ENCODE results near the gene NXN.
"Not testable (repeated sequence)": the region's sequence is repeated elsewhere in the genome, so short reads cannot be mapped to it uniquely, and the experiment has no call there.

The NXN gene

GRCh38 chr17:885971-886571 lies 93.5 kb downstream of the NXN start:
- no peak for DNase-seq (ENCODE audit: low spot score)

DNA sequence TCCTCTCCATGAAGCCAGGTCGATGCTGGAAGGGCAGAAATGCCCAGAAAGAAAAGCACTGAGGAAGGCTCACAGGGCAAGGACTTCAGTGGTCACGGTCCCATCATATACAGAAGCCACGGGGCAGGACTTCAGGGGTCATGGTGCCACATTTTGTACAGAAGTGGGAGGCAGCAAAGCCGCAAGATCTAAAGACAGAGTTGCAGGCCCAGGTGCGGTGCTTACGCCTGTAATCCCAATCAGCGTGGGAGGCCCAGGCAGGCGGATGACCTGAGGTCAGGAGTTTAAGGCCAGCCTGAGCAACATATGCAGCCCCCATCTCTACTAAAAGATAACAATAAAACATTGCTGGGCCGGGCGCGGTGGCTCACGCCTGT lies 96.0 kb downstream of the NXN start:
- DNase-seq (ENCODE audit: low spot score) = no peak

GRCh38 chr17:882827-883585 lies 96.6 kb downstream of the NXN start:
- DNase-seq (ENCODE audit: low spot score) = no peak

DNA sequence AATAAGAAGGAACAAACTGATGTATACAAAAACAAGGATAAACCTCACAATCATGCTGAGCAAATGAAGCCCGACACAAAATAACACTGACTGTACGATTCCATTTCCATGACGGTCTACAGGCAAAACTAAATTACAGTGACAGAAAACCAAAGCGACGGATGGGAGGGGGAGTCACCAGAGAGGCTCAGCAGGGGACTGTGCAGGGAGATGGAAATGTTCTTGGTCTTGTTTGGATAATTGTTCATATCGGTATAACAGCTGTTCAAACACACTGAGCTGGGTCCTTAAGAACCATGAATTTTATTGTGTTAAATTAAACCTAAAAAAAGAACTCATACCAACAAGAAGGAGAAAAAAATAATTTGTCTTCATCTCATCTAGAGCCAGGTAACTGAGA lies 97.8 kb downstream of the NXN start:
- no peak for DNase-seq (ENCODE audit: low spot score)

- no peak for DNase-seq (ENCODE audit: low spot score)
Observed at GRCh38 chr17:880443-881269, 98.9 kb downstream of the NXN start.

GRCh38 chr17:879546-880442 lies 99.8 kb downstream of the NXN start:
- DNase-seq (ENCODE audit: low spot score) = peak; percentile 65

DNA sequence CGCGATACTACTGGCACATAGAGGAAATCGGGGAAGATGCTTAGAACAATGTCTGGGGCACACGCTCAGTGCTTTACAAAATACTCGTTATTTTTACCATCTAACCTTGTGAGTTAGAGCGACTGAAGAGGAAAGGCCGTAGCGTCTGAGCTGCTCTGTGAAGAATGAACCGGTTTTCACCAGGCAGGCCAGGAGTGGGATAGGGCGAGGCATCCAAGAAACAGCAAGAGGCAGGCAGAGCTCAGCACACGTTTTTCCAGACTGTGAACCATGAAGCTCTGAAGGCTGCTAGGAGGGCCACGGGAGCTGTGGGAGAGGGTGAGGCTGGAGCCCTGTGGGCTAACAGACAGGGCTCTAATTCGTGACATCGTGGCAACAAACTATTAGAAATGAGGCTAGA lies 101.9 kb downstream of the NXN start:
- DNase-seq (ENCODE audit: low spot score) = no peak

DNA sequence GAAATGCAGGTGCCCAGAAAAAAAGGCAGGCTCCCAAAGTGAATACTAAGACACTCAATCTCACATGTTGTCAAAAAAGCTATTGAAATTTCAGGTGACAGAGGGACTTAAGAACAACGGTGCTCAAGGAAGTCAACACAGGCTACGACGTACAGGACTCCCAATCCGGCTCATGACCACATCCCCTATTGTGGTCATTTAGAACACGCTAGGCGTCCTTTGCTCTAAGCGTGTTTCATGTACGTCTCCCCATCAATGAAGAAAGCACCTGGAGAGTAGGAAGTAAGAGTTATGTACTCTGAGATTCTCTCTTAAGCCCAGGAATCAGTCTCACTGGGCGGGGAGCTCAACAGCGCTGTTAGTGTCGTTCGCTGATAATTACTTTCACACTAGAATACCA lies 103.3 kb downstream of the NXN start:
- DNase-seq (ENCODE audit: low spot score) = no peak

DNA sequence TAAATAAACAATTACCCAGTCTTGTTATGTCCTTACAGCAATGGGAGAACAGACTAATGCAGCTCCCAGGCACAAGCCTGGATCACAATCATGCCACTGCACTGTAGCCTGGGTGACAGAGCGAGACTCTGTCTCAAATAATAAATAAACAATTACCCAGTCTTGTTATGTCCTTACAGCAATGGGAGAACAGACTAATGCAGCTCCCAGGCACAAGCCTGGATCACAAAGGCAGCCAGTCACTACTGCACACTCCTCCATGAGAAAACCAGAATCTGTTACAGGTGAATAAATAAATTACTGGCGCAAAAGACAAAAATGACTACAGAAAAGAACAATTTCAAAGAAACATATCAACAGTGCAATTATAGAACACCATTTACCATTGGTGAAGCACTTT lies 105.0 kb downstream of the NXN start:
- not testable (repeated sequence) for DNase-seq (ENCODE audit: low spot score)

DNA sequence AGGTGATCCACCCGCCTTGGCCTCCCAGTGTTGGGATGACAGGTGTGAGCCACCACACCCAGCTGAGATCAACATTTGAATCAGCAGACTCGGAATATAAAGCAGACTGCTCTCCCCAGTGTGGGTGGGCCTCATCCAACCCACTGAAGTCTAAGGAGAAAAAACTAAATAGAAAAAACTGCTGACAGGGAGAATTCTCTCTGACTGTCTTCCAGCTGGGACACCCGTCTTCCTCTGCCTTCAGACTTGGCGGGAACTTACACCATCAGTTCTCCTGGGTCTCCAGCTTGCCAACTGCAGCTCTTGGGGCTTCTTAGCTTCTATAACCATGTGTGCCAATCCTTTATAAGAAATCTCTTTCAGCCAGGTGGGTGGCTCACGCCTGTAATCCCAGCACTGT lies 106.7 kb downstream of the NXN start:
- no peak for DNase-seq (ENCODE audit: low spot score)

DNA sequence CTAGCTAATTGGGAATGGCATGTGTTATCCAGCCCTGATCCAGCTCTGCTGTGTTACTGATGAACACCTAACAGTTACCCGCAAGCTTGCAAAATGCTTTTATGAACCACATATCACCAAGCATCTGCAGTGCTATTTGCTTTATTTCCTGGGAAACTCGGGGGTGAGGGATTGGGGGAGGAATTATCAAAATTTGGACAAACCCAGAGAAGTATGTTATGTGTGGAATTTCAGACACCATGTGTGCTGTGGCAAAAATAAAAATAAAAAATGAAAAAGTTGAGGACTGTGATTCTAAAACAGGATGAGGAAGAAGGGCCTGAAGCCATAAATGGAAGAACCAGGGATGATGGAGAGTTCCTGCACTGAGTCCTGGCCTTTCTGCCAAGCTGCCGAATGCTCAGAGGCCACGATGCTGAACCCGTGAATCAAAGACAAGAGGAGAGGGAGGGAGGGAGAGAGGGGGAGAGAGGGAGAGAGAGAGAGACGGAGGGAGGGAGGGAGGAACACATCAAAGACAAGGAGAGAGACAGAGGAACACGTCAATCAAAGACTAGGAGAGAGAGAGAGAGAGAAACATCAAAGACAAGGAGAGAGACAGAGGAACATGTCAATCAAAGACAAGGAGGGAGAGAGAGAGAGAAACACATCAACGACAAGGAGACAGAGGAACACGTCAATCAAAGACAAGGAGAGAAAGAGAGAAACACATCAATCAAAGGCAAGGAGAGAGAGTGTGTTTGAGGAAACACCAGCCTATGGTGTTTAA lies 107.6 kb downstream of the NXN start:
- no peak for DNase-seq (ENCODE audit: low spot score)

- no peak for DNase-seq (ENCODE audit: low spot score)
Observed at GRCh38 chr17:869567-870525, 109.7 kb downstream of the NXN start.

GRCh38 chr17:869086-869485 lies 110.5 kb downstream of the NXN start:
- DNase-seq (ENCODE audit: low spot score) = no peak

DNA sequence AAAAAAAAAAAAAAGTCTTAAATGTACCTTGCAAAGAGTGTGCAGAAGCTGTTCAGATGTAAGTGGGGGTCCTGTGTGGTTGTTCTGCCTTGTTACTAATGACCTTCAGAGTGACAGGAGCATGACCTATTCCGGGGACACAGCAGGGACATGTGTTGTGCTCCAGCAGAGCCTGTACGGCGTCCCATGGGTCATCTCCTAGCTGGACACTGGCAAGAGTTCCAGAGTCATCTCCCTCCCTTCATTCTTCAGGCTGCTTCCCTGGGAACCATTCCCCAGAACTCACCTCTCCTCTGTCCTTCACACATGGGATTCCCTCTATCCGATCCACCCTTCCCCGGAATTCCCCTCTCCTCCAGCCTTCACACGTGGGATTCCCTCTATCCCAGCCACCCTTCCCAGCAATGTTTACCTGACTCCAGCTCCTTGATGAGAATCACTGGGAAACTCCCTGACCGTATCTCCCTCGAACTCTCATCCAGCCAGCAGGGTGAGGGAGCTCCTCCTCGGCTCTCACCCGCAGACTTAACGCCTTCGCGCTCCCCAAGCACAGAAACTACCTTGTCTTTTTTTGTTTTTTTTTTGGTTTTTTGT lies 111.6 kb downstream of the NXN start:
- DNase-seq (ENCODE audit: low spot score) = no peak

DNA sequence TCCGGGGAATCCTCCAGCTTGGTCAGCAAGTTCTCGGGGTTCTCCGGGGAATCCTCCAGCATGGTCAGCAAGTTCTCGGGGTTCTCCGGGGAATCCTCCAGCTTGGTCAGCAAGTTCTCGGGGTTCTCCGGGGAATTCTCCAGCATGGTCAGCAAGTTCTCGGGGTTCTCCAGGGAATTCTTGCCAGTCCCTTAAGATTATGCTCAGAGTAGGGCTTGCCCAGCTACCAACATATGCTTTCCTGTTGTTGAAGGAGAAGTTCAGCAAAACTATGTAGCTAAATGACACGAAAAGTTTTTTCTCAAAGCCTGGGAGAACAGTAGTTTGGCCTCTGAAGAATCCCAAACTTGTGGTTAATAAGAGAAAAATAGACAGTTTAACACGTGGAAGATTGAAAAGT lies 112.3 kb downstream of the NXN start:
- not testable (repeated sequence) for DNase-seq (ENCODE audit: low spot score)

DNA sequence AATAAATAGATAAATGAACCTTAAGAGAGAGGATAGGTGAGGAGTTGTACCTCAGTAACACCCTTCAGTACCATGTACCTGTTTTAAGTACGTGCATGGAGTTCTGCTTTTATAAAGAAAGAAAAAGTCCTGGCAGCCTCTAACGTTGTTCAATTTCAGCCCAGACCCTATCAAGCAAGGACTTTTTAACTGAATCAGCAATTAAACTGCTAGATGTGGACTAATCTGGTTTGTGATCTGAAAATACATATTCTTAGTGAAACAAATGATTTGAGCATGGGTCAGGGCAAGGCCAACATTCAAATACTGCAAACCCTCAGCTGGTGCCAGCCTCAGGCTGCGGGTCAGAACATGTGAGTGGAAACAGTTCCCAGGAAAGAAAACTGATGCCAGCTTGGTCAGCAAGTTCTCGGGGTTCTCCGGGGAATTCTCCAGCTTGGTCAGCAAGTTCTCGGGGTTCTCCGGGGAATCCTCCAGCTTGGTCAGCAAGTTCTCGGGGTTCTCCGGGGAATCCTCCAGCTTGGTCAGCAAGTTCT lies 112.9 kb downstream of the NXN start:
- no peak for DNase-seq (ENCODE audit: low spot score)

DNA sequence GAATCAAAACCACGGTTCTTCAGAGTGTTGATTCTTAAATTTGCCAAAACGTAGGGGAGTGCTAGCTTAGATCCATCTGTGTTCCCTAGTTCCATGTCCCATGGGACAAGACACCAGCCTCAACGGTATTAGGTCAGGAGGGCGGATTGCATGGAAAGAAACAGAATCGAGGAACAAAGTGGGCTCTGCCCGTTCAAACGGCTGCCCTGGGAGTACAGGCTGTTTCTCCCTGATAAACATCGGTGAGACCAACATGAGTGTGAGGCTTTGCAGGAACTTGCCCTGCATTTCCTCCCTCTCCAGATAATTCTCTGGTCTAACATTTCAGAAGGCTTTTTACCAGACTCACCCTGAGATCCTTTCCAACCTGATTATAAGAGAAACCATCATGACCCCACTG lies 115.3 kb downstream of the NXN start:
- no peak for DNase-seq (ENCODE audit: low spot score)

GRCh38 chr17:863880-864279 lies 115.7 kb downstream of the NXN start:
- no peak for DNase-seq (ENCODE audit: low spot score)

GRCh38 chr17:862582-862981 lies 117.0 kb downstream of the NXN start:
- DNase-seq (ENCODE audit: low spot score) = no peak

GRCh38 chr17:861364-861763 lies 118.2 kb downstream of the NXN start:
- DNase-seq (ENCODE audit: low spot score) = no peak
